Mammary epithelial cell (primary cell): ENCODE results near the gene ANKRD13C.

ENCODE experiments used
- EZH2 ChIP-seq: IDR thresholded peaks from 2 replicates; pipeline ENCODE4 v1.6.1; 2012; ENCODE audit warnings: low read length, inconsistent platforms, borderline replicate concordance
- TF ChIP-seq, protein P1 (sequence below), 2 donors: IDR thresholded peaks in 1 of 2; conservative IDR thresholded peaks in 1 of 2; 2 replicates each; pipeline ENCODE4 v1.5.1; 2011 to 2012; ENCODE audit warnings: inconsistent platforms in 2 of 2, low read length in 2 of 2, mild to moderate bottlenecking in 2 of 2, control low read depth in 1 of 2, low read depth in 1 of 2; ENCODE audit not compliant: insufficient read depth in 1 of 2; ENCODE audit errors: extremely low read depth in 1 of 2

DNA sequence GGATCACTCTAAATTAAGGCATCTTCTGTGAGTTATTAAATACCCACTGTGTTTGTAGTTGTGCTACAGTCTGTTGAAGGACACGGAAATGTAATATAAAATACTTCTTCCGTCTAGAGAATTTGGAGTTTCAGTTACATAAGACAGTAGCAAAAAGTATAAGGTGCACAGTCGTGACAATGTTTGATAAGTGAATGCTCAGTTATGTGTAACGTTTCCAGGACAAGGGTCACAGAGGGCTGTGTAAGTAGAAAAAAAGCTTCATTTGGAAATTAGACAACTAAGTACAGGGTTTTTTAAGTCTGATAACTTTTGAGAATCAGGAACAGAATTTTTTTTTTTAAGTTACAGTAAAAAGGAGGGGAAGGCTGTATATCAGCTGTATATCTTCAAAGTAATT, 105.8 kb downstream of the ANKRD13C start:
- no peak for TF ChIP-seq EZH2
- TF ChIP-seq, protein P1, sequence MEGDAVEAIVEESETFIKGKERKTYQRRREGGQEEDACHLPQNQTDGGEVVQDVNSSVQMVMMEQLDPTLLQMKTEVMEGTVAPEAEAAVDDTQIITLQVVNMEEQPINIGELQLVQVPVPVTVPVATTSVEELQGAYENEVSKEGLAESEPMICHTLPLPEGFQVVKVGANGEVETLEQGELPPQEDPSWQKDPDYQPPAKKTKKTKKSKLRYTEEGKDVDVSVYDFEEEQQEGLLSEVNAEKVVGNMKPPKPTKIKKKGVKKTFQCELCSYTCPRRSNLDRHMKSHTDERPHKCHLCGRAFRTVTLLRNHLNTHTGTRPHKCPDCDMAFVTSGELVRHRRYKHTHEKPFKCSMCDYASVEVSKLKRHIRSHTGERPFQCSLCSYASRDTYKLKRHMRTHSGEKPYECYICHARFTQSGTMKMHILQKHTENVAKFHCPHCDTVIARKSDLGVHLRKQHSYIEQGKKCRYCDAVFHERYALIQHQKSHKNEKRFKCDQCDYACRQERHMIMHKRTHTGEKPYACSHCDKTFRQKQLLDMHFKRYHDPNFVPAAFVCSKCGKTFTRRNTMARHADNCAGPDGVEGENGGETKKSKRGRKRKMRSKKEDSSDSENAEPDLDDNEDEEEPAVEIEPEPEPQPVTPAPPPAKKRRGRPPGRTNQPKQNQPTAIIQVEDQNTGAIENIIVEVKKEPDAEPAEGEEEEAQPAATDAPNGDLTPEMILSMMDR (conservative IDR thresholded peaks at IDR 0.05 in 1 of 2, IDR thresholded peaks at IDR 0.05 in 1 of 2; ENCODE audit: extremely low read depth in 1 of 2, insufficient read depth in 1 of 2, low read depth in 1 of 2, low read length in 2 of 2), result no peak
